Hepatocyte (in vitro differentiated cells): ENCODE measurements around the gene CLEC4D. TPM values are rescaled to one million over a fixed set of nuclear protein-coding genes. Genes with fewer than 3 reads are reported as not detected.

ENCODE experiments used
- DNase-seq: peaks from one replicate; pipeline ENCODE4 v3.0.0-alpha.2; 2016; ENCODE audit warnings: low spot score
- H2AFZ ChIP-seq: fragments of 200-600 bp; sonication (generic); 2 replicates; pipeline ENCODE4 v1.6.0; 2016; ENCODE audit warnings: antibody characterized with exemption, mild to moderate bottlenecking
- H3K27ac ChIP-seq: fragments of 200-600 bp; sonication (generic); 2 replicates; pipeline ENCODE4 v1.5.1; 2016; ENCODE audit warnings: mild to moderate bottlenecking
- H3K27me3 ChIP-seq: fragments of 200-600 bp; sonication (generic); 2 replicates; pipeline ENCODE4 v1.6.1; 2016
- H3K36me3 ChIP-seq: fragments of 200-600 bp; sonication (generic); replicated peaks from 2 replicates; pipeline ENCODE4 v1.5.1; 2016; ENCODE audit warnings: low read depth; ENCODE audit not compliant: insufficient read depth
- H3K4me1 ChIP-seq: fragments of 200-600 bp; sonication (generic); 2 replicates; pipeline ENCODE4 v1.5.1; 2016; ENCODE audit warnings: mild to moderate bottlenecking, moderate library complexity; ENCODE audit not compliant: insufficient read depth
- H3K4me2 ChIP-seq: fragments of 200-600 bp; sonication (generic); 2 replicates; pipeline ENCODE4 v1.6.0; 2016
- H3K4me3 ChIP-seq: fragments of 200-600 bp; sonication (generic); 2 replicates; pipeline ENCODE4 v1.5.1; 2016; ENCODE audit warnings: mild to moderate bottlenecking
- H3K79me2 ChIP-seq: fragments of 200-600 bp; sonication (generic); 2 replicates; pipeline ENCODE4 v1.6.0; 2017; ENCODE audit warnings: mild to moderate bottlenecking
- H3K9me2 ChIP-seq: fragments of 200-600 bp; sonication (generic); replicated peaks from 2 replicates; pipeline ENCODE4 v1.6.0; 2017; ENCODE audit warnings: mild to moderate bottlenecking; ENCODE audit not compliant: insufficient read depth
- H3K9me3 ChIP-seq: fragments of 200-600 bp; sonication (generic); 2 replicates; pipeline ENCODE4 v1.5.1; 2016; ENCODE audit warnings: low read depth, mild to moderate bottlenecking
- H4K20me1 ChIP-seq: fragments of 200-600 bp; sonication (generic); 2 replicates; pipeline ENCODE4 v1.6.0; 2016; ENCODE audit warnings: mild to moderate bottlenecking; ENCODE audit not compliant: insufficient read depth, poor library complexity, severe bottlenecking
- CTCF ChIP-seq: fragments of 200-600 bp; sonication (generic); IDR thresholded peaks from 2 replicates; pipeline ENCODE4 v1.5.1; 2016; ENCODE audit warnings: antibody characterized with exemption, mild to moderate bottlenecking; ENCODE audit not compliant: poor library complexity
- EZH2 ChIP-seq: fragments of 200-600 bp; sonication (generic); IDR thresholded peaks from 2 replicates; pipeline ENCODE4 v1.6.1; 2016; ENCODE audit warnings: antibody characterized with exemption, mild to moderate bottlenecking, borderline replicate concordance
- EZH2phosphoT487 ChIP-seq: fragments of 200-600 bp; sonication (generic); IDR thresholded peaks from one replicate; pipeline ENCODE4 v1.6.1; 2018; ENCODE audit warnings: antibody characterized with exemption, mild to moderate bottlenecking, low read depth, moderate library complexity; ENCODE audit not compliant: unreplicated experiment, severe bottlenecking
- WGBS: methylation state at CpG from one replicate; pipeline ENCODE4 v1.1.6; 2016; ENCODE audit warnings: low lambda C conversion rate; ENCODE audit errors: missing lambda C conversion rate; 5-methylcytosine and 5-hydroxymethylcytosine counted together
- polyA plus RNA-seq: library from polyadenylated mRNA; unstranded; fragments of >200 nt; fragmentation: Nextera tagmentation; extraction: Ambion mirVana; gene quantifications from 2 replicates; pipeline ENCODE4 v1.2.1, GENCODE V29; 2016
- total RNA-seq: library from RNA; depleted of rRNA; stranded (reverse); fragments of >200 nt; gene quantifications from 2 replicates; pipeline ENCODE4 v1.2.3, GENCODE V29; 2014

The CLEC4D gene
- total and polyA plus RNA-seq, 2 experiments from 2014 or later = 0.10 TPM; not detected in 1

DNA sequence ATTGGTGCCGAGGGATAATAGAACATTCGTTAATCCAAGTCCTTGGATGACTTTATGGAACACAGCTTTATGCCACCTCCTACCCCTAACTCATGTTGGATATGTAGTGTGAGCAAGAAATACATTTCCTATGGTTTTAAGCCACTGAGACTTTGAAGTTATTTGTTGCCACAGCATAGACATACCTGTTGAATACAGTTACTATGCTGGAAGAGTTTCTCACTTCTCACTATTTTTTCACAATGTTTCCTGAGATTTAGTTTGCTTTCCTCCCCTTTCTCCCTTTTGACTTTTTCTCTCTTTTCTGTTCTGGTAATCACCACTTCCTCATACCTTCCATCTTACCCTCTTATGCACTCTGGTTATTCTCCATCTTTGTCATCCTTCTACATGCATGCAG is 34.9 kb downstream of the CLEC4D start:
- H3K9me2 ChIP-seq = no peaks in the 10 kb centered on the region
- no peaks in the 10 kb centered on the region for H4K20me1 ChIP-seq
- H3K27ac ChIP-seq = no peak overlapping the region
- H2AFZ ChIP-seq = no peak overlapping the region
- no peak overlapping the region for H3K4me2 ChIP-seq
- no peak for TF ChIP-seq CTCF
- TF ChIP-seq EZH2 = no peak
- TF ChIP-seq EZH2phosphoT487 = no peak
- no peak overlapping the region for H3K4me3 ChIP-seq
- no peaks in the 10 kb centered on the region for H3K9me3 ChIP-seq
- no peaks in the 10 kb centered on the region for H3K36me3 ChIP-seq
- no peak for DNase-seq
- H3K27me3 ChIP-seq = no peaks in the 10 kb centered on the region
- H3K79me2 ChIP-seq = no peaks in the 10 kb centered on the region
- WGBS = 86% methylated on average over 2 of the region's 2 CpGs
- no peaks in the 10 kb centered on the region for H3K4me1 ChIP-seq

GRCh38 chr12:8549381-8549780 is 36.1 kb downstream of the CLEC4D start:
- Histone ChIP-seq H3K4me1 (no peaks in the 10 kb centered on the region), H3K9me3 (no peaks in the 10 kb centered on the region), H3K36me3 (no peaks in the 10 kb centered on the region), H3K79me2 (no peaks in the 10 kb centered on the region), H2AFZ (no peak overlapping the region), H3K4me2 (no peak overlapping the region), H3K27ac (no peak overlapping the region), H3K27me3 (no peaks in the 10 kb centered on the region), H3K4me3 (no peak overlapping the region), H3K9me2 (no peaks in the 10 kb centered on the region), H4K20me1 (no peaks in the 10 kb centered on the region)
- TF ChIP-seq EZH2phosphoT487 (no peak), CTCF (no peak), EZH2 (no peak)
- DNase-seq = no peak
- WGBS = 76% methylated on average over 5 of the region's 5 CpGs

GRCh38 chr12:8553088-8553627 is 39.9 kb downstream of the CLEC4D start:
- TF ChIP-seq EZH2 (no peak), CTCF (no peak), EZH2phosphoT487 (no peak)
- no peak for DNase-seq
- H3K4me3 ChIP-seq = no peak overlapping the region
- 77% methylated on average over 6 of the region's 6 CpGs for WGBS
- no peaks in the 10 kb centered on the region for H3K9me3 ChIP-seq
- H2AFZ ChIP-seq = no peak overlapping the region
- no peaks in the 10 kb centered on the region for H3K36me3 ChIP-seq
- no peaks in the 10 kb centered on the region for H3K9me2 ChIP-seq
- H3K27ac ChIP-seq = no peak overlapping the region
- no peak overlapping the region for H3K4me2 ChIP-seq
- no peaks in the 10 kb centered on the region for H3K4me1 ChIP-seq
- H3K27me3 ChIP-seq = no peaks in the 10 kb centered on the region
- no peaks in the 10 kb centered on the region for H3K79me2 ChIP-seq
- H4K20me1 ChIP-seq = no peaks in the 10 kb centered on the region
